Uterus (tissue), 4 donors: ENCODE results near the gene PICK1. TPM values are rescaled to one million over a fixed set of nuclear protein-coding genes. Genes with fewer than 3 reads are reported as not detected.
"Not testable (repeated sequence)": the region's sequence is repeated elsewhere in the genome, so short reads cannot be mapped to it uniquely, and the experiment has no call there.

Experiments
- DNase-seq, 2 donors: peaks; one replicate each; pipeline ENCODE4 v3.0.0-alpha.2; 2019 to 2020
- H3K27ac ChIP-seq, 2 donors: fragments of 200-600 bp; sonication (generic); 1 replicate in 1 of 2; 2 replicates in 1 of 2; pipeline ENCODE4 v1.5.1; 2016 to 2018
- H3K27me3 ChIP-seq, 2 donors: fragments of 200-600 bp; sonication (generic); one replicate each; pipeline ENCODE4 v1.5.1; 2018 to 2019; ENCODE audit warnings: control low read depth in 1 of 2
- H3K36me3 ChIP-seq, 2 donors: fragments of 200-600 bp; sonication (generic); one replicate each; pipeline ENCODE4 v1.5.1; 2019; ENCODE audit warnings: control low read depth in 1 of 2
- H3K4me1 ChIP-seq, 2 donors: fragments of 200-600 bp; sonication (generic); one replicate each; pipeline ENCODE4 v1.5.1; 2018 to 2019; ENCODE audit warnings: control low read depth in 1 of 2
- H3K4me3 ChIP-seq, 2 donors: fragments of 200-600 bp; sonication (generic); 1 replicate in 1 of 2; 2 replicates in 1 of 2; pipeline ENCODE4 v1.5.1; 2018 to 2019; ENCODE audit warnings: mild to moderate bottlenecking in 1 of 2
- H3K9me3 ChIP-seq, 2 donors: fragments of 200-600 bp; sonication (generic); one replicate each; pipeline ENCODE4 v1.5.1; 2019; ENCODE audit warnings: control low read depth in 1 of 2
- POLR2A ChIP-seq, 2 donors: fragments of 450-650 bp; IDR thresholded peaks; one replicate each; pipeline ENCODE4 v1.6.1; 2016; ENCODE audit warnings: antibody characterized with exemption in 2 of 2, mild to moderate bottlenecking in 1 of 2, moderate library complexity in 1 of 2
- intact Hi-C: fragments of 100-400 bp; cut with DNase I; formaldehyde crosslinking; loops from one replicate; pipeline ENCODE4 v1.15.1; 2023; ENCODE audit warnings: low total_unique reads
- total RNA-seq, 4 donors: library from RNA; depleted of rRNA in 3 of 4; stranded (reverse); fragments of >200 nt in 3 of 4; gene quantifications; one replicate each; pipeline versions ENCODE4 v1.1.0 to v1.2.4, GENCODE V29; 2014 to 2023
- TF ChIP-seq, protein P1 (sequence below), 4 experiments: fragments of 200-600 bp in 2 of 4; fragments of 450-650 bp in 2 of 4; sonication (generic) in 2 of 4; IDR thresholded peaks; one replicate each; pipeline ENCODE4 v1.5.1; 2016 to 2019; ENCODE audit warnings: antibody characterized with exemption in 4 of 4, mild to moderate bottlenecking in 2 of 4, moderate library complexity in 1 of 4
- donor health status: DM: yes; HTN: yes; CAD: no.

The PICK1 gene
- total RNA-seq, 4 donors from 2014 or later = 2.9 to 38.7 (median 29.2) TPM

GRCh38 chr22:38115423-38116205, 58.4 kb downstream of the PICK1 start:
- intact Hi-C loops = no loop called here
- Histone ChIP-seq H3K36me3 (no peaks in the 10 kb centered on the region), H3K4me1 (no peaks in the 10 kb centered on the region), H3K9me3 (no peaks in the 10 kb centered on the region), H3K27me3 (no peaks in the 10 kb centered on the region), H3K4me3 (no peak overlapping the region), H3K27ac (no peak overlapping the region)
- DNase-seq = no peak
- TF ChIP-seq POLR2A (IDR thresholded peaks at IDR 0.05) = no peak
- TF ChIP-seq, protein P1, sequence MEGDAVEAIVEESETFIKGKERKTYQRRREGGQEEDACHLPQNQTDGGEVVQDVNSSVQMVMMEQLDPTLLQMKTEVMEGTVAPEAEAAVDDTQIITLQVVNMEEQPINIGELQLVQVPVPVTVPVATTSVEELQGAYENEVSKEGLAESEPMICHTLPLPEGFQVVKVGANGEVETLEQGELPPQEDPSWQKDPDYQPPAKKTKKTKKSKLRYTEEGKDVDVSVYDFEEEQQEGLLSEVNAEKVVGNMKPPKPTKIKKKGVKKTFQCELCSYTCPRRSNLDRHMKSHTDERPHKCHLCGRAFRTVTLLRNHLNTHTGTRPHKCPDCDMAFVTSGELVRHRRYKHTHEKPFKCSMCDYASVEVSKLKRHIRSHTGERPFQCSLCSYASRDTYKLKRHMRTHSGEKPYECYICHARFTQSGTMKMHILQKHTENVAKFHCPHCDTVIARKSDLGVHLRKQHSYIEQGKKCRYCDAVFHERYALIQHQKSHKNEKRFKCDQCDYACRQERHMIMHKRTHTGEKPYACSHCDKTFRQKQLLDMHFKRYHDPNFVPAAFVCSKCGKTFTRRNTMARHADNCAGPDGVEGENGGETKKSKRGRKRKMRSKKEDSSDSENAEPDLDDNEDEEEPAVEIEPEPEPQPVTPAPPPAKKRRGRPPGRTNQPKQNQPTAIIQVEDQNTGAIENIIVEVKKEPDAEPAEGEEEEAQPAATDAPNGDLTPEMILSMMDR (IDR thresholded peaks at IDR 0.05) = no peak

DNA sequence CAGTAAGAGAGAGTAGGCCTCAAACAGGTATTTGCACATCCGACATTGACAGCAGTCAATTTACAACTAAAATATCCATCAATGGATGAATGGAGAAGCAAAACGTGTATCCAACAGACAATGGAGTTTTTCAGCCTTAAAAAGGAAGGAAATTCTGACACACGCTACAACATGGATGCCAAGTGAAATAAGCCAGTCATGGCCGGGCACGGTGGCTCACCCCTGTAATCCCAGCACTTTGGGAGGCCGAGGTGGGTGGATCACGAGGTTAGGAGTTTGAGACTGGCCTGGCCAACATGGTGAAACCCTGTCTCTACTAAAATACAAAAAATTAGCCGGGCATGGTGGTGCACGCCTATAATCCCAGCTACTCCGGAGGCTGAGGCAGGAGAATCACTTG, 60.4 kb downstream of the PICK1 start:
- H3K4me3 ChIP-seq, H3K36me3 ChIP-seq, H3K27ac ChIP-seq, H3K27me3 ChIP-seq, H3K9me3 ChIP-seq, DNase-seq, intact Hi-C loops, H3K4me1 ChIP-seq: not testable (repeated sequence)

DNA sequence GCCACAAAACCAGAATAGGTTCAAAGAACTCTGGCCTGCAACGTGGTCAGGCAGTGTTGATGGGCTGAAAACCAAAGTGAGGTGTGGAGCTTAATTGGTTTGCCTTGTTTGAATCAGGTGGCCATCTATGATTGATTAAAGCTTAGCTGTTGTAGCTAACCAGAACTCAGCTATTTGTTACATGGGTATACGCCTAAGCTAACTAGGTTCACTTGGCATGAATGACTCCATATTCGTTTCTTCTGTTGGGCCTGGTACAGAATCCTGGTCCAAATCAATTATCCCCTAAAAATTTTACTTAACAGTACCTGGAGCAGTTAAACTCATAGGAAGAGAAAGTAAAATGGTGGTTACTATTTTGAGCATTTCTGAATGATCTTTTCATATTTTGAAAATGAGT, 61.0 kb downstream of the PICK1 start:
- no peaks in the 10 kb centered on the region for H3K9me3 ChIP-seq
- no peak for DNase-seq

GRCh38 chr22:38118747-38119146, 61.5 kb downstream of the PICK1 start:
- H3K27ac ChIP-seq, H3K9me3 ChIP-seq, DNase-seq, H3K36me3 ChIP-seq, H3K27me3 ChIP-seq, intact Hi-C loops, H3K4me3 ChIP-seq, H3K4me1 ChIP-seq: not testable (repeated sequence)

More for the DNA sequence above, 61.0 kb downstream of the PICK1 start:
- intact Hi-C loops = no loop called here
- no peaks in the 10 kb centered on the region for H3K27me3 ChIP-seq
- no peaks in the 10 kb centered on the region for H3K36me3 ChIP-seq
- H3K4me1 ChIP-seq = no peaks in the 10 kb centered on the region
- H3K27ac ChIP-seq = no peak overlapping the region
- TF ChIP-seq, protein P1 (IDR thresholded peaks at IDR 0.05) = no peak
- no peak for TF ChIP-seq POLR2A (IDR thresholded peaks at IDR 0.05)
- H3K4me3 ChIP-seq = no peak overlapping the region

DNA sequence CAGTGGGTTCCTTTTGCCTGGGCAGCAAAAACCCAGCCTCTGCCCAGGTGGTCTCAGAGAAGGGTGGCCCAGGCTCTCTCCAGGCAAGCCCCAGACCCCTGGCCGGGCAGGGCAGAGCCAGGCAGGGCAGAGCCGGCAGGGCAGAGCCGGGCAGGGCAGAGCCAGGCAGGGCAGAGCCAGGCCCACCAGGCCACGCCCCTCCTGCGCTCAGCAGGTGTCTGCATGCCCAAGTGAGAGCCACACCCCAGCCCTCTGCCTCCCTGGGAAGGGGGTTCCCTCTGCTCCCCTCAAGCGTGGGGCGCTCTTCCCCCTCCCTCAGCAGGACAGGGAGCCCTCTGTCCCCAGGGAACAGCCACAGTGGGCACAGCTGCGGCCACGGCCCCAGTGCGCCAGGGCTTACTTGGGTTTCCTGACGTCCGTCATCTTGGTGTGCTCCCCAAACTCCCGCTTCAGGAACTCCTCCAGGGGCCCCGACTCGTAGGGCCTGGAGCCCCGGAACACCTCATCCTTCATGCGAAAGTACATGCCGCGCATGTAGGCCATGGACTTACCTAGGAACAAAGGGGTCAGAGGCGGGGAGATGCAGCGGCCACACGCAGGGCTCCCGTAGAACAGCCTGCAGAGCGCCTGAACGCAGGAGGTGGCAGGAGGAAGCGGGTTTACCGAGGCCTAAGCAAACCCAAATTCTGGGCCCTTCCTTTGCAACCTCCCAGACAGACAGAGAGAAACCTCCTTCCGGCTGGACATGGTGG, 63.3 kb downstream of the PICK1 start:
- no peak overlapping the region for H3K4me3 ChIP-seq
- no peaks in the 10 kb centered on the region for H3K27me3 ChIP-seq
- no peaks in the 10 kb centered on the region for H3K4me1 ChIP-seq
- intact Hi-C loops = loop anchor here (10.0 kb wide), 1 partner anchor 104 kb away; no protein-coding TSS in a partner anchor
- no peaks in the 10 kb centered on the region for H3K9me3 ChIP-seq
- no peak overlapping the region for H3K27ac ChIP-seq
- DNase-seq = no peak
- TF ChIP-seq, protein P1 (IDR thresholded peaks at IDR 0.05) = no peak
- no peak for TF ChIP-seq POLR2A (IDR thresholded peaks at IDR 0.05)
- no peaks in the 10 kb centered on the region for H3K36me3 ChIP-seq

GRCh38 chr22:38122616-38123015, 65.4 kb downstream of the PICK1 start:
- no peaks in the 10 kb centered on the region for H3K27me3 ChIP-seq
- H3K4me3 ChIP-seq = no peak overlapping the region
- intact Hi-C loops = loop anchor here (10.0 kb wide), 1 partner anchor 102 kb away; no protein-coding TSS in a partner anchor
- no peaks in the 10 kb centered on the region for H3K36me3 ChIP-seq
- no peaks in the 10 kb centered on the region for H3K4me1 ChIP-seq
- no peaks in the 10 kb centered on the region for H3K9me3 ChIP-seq
- TF ChIP-seq POLR2A (IDR thresholded peaks at IDR 0.05) = no peak
- TF ChIP-seq, protein P1 (IDR thresholded peaks at IDR 0.05) = no peak
- H3K27ac ChIP-seq = no peak overlapping the region
- no peak for DNase-seq
